Left colon (tissue), 2 donors: Measurements from ENCODE around the gene TMEM100. TPM values are rescaled to one million over a fixed set of nuclear protein-coding genes. Genes with fewer than 3 reads are reported as not detected.

Experiments
- total RNA-seq, 2 donors: library from RNA; stranded (reverse); fragmentation: NEBNext Ultra II Directional; extraction: Animal tissue kit (Norgen Biotek cat#: 25700); gene quantifications; one replicate each; pipeline ENCODE4 v1.2.1, GENCODE V29; 2021
- donor health status: DM: no; HTN: no; CAD: no.
- donor health status: DM: yes; HTN: yes; CAD: no.

Gene TMEM100
- total RNA-seq, 2 donors from 2014 or later, result 4.9 to 6.1 TPM

Other genes starting within 250 kb of the TMEM100 start
- gene SMIM36, start 211.4 kb downstream of the TMEM100 start, total RNA-seq, result not detected
- gene PCTP, start 28.2 kb upstream of the TMEM100 start, total RNA-seq, result 10 to 100 TPM; 36.9 to 38.9 TPM